ENCODE measurements around the gene CEP120.

CEP120 gene

GRCh38 chr5:123297198-123297831 is 125.9 kb downstream of the CEP120 start:
- DNase-seq, result no peak

Data from NCI-H146 (cell line).